MG63 (cell line): ENCODE data around the gene TJP2. TPM values are rescaled to one million over a fixed set of nuclear protein-coding genes. Genes with fewer than 3 reads are reported as not detected.

ENCODE experiments used
- DNase-seq: peaks from one replicate; pipeline ENCODE4 v3.0.0-alpha.2; 2020
- H3K27me3 ChIP-seq: fragments of 250-450 bp; sonication (Bioruptor Pico); 2 replicates; pipeline ENCODE4 v1.5.1; 2020; ENCODE audit warnings: mild to moderate bottlenecking, moderate library complexity
- H3K36me3 ChIP-seq: fragments of 250-450 bp; sonication (Bioruptor Pico); 2 replicates; pipeline ENCODE4 v1.5.1; 2020; ENCODE audit warnings: mild to moderate bottlenecking, moderate library complexity
- H3K4me3 ChIP-seq: fragments of 250-450 bp; sonication (Bioruptor Pico); 2 replicates; pipeline ENCODE4 v1.5.1; 2020; ENCODE audit warnings: mild to moderate bottlenecking, moderate library complexity
- H3K9me3 ChIP-seq: fragments of 250-450 bp; sonication (Bioruptor Pico); 2 replicates; pipeline ENCODE4 v1.5.1; 2020; ENCODE audit warnings: mild to moderate bottlenecking, moderate library complexity
- total RNA-seq: library from RNA; depleted of rRNA; stranded (reverse); fragments of >200 nt; shearing (Covaris generic); gene quantifications from 2 replicates; pipeline ENCODE4 v1.2.3, GENCODE V29; 2014; ENCODE audit warnings: low replicate concordance

The TJP2 gene
- total RNA-seq, 1 experiment from 2014 or later, result 10.1 TPM

DNA sequence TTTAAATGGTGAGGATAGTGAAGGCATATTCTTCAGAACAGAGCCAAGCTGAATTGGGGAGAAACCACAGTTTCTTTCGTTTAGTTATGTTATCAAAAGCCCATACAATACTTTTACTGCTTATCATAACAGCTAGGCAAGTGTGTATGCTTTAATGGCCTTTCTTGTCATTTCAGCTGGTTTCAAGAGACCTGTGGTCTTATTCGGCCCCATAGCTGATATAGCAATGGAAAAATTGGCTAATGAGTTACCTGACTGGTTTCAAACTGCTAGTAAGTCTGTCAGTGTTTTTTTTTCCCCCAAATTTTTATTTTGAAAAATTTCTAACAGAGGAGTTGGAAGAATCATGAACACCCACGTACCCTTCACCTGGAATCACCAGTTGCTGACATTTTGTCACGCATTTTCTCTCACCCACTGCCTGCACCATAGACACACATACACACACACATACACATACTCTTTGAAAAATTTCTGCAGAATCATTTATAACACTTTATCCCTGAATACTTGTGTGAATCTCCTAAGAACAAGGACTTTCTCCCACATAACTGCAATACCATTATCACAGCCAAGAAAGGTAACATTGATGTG lies 63.7 kb downstream of the TJP2 start:
- no peaks in the 10 kb centered on the region for H3K9me3 ChIP-seq
- no peak for DNase-seq
- no peak overlapping the region for H3K4me3 ChIP-seq
- H3K36me3 ChIP-seq, result no peaks in the 10 kb centered on the region
- no peaks in the 10 kb centered on the region for H3K27me3 ChIP-seq

DNA sequence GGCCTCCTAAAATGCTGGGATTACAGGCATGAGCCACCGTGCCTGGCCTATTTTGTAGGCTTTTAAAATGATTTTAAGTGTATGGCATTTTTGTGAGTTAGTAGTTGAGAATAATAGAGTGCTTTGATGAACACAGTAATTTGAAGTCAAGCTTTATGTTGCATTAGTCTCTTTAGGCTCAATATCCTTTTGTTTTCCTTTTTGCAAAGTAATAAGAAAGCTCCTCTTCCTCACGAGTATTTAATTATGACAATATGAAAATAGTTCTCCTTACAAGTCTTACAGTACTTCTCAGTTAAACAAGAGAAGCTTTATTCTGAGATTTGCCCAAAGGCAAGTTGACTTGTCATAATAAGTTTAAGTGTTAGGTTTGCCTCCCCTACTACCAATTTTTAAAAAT lies 69.0 kb downstream of the TJP2 start:
- Histone ChIP-seq H3K36me3 (no peaks in the 10 kb centered on the region), H3K9me3 (no peaks in the 10 kb centered on the region), H3K4me3 (no peak overlapping the region), H3K27me3 (no peaks in the 10 kb centered on the region)
- no peak for DNase-seq

DNA sequence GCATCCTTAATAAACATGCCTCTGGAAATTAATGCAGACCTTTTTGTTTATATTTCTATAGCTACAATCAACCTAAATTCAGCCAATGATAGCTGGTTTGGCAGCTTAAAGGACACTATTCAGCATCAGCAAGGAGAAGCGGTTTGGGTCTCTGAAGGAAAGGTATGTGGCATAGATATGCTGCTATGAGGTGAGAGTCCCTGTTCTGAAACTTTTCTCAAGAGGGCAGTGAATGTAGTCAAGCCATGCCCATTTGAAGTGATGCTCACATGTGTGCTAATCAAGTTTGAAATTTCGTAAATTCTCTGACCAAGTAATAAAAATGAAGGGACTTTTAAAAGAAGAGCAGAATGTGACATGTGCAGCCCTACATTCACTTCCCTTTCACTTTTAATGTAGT lies 72.6 kb downstream of the TJP2 start:
- Histone ChIP-seq H3K27me3 (no peaks in the 10 kb centered on the region), H3K4me3 (no peak overlapping the region), H3K36me3 (no peaks in the 10 kb centered on the region), H3K9me3 (no peaks in the 10 kb centered on the region)
- no peak for DNase-seq

DNA sequence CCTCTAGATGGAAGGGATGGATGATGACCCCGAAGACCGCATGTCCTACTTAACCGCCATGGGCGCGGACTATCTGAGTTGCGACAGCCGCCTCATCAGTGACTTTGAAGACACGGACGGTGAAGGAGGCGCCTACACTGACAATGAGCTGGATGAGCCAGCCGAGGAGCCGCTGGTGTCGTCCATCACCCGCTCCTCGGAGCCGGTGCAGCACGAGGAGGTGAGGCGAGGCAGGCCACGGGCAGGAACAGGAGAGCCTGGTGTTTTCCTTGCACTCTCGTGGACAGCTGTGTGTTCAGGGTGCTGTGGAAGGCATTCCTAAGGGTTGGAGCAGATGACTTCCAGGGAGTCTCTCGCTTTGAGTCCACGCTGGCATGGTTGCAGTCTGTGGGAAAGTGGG lies 73.9 kb downstream of the TJP2 start:
- no peaks in the 10 kb centered on the region for H3K27me3 ChIP-seq
- H3K9me3 ChIP-seq, result no peaks in the 10 kb centered on the region
- DNase-seq, result no peak
- no peak overlapping the region for H3K4me3 ChIP-seq
- no peaks in the 10 kb centered on the region for H3K36me3 ChIP-seq

DNA sequence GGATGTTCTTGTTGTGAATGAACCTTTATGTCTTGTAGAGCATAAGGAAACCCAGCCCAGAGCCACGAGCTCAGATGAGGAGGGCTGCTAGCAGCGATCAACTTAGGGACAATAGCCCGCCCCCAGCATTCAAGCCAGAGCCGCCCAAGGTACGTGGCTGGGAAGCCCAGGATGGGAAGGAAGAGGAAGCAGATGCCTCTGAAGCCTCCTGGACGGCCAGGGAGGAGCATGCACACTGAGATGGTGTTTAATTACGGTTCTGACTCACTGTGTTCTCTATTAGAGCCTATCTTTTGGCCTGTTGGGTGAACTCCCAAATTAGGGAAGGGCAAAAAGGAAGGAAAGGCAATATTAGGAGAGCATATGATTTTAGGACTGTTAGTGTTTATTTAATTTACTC lies 75.3 kb downstream of the TJP2 start:
- Histone ChIP-seq H3K4me3 (no peak overlapping the region), H3K9me3 (no peaks in the 10 kb centered on the region), H3K27me3 (no peaks in the 10 kb centered on the region), H3K36me3 (no peaks in the 10 kb centered on the region)
- DNase-seq, result no peak

DNA sequence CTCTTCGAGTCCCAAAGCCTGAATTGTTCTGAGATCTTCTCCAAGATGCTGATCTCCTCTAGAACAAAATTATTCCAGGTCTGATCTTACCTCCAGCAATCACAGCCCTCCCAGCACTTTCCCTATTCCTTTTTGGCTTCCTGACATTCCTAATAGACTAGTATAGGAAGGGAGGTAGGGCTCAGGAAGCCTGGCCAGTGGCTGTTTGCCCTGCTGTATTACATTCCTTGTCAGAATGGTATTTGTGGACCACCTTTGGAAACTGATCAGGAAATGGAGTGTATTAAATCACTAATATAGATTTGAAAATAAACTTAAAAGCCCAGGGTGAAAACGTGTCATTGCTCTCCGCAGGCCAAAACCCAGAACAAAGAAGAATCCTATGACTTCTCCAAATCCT lies 76.6 kb downstream of the TJP2 start:
- Histone ChIP-seq H3K27me3 (no peaks in the 10 kb centered on the region), H3K9me3 (no peaks in the 10 kb centered on the region), H3K36me3 (no peaks in the 10 kb centered on the region), H3K4me3 (no peak overlapping the region)
- no peak for DNase-seq

DNA sequence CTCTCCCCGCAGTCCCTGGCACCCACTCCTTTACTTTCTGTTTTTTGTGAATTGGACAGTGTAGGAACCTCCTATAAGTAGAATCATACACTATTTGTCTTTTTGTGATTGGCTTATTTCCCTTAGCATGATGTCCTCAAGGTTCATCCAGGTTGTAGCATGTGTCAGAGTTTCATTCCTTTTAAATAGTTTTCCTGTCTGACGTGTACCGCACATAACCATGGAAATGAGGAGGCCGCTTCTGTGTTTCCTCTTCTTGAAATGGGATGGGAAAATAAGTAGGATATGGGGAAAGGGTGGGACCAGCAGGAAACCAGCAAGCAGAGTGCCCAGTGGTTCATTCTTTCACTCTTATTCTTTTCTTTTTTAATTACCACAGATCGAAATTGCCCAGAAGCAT lies 78.4 kb downstream of the TJP2 start:
- no peak for DNase-seq
- Histone ChIP-seq H3K4me3 (no peak overlapping the region), H3K27me3 (no peaks in the 10 kb centered on the region), H3K9me3 (no peaks in the 10 kb centered on the region), H3K36me3 (no peaks in the 10 kb centered on the region)

DNA sequence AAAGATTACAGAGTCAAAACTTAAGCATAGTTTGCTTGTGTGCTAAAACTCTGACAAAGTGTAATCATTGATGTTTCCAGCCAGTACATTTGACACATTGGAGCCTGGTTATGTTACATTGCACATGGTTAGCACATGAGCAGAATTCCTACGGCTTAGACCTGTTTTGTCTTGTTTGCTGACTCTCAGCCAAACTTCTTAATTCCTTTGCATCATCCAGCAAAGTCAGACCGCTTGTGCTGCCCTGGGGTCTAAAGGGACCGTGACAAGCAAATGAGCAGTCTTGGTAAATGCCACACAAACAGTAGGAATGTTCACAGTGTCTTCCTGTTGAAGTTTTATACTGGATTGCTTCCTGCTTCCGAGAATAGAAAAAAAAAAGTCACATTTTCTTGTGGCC lies 79.0 kb downstream of the TJP2 start:
- Histone ChIP-seq H3K4me3 (no peak overlapping the region), H3K27me3 (no peaks in the 10 kb centered on the region), H3K9me3 (no peaks in the 10 kb centered on the region), H3K36me3 (no peaks in the 10 kb centered on the region)
- DNase-seq, result no peak

DNA sequence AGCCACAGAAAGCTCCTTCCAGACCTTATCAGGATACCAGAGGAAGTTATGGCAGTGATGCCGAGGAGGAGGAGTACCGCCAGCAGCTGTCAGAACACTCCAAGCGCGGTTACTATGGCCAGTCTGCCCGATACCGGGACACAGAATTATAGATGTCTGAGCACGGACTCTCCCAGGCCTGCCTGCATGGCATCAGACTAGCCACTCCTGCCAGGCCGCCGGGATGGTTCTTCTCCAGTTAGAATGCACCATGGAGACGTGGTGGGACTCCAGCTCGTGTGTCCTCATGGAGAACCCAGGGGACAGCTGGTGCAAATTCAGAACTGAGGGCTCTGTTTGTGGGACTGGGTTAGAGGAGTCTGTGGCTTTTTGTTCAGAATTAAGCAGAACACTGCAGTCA lies 80.1 kb downstream of the TJP2 start:
- Histone ChIP-seq H3K36me3 (no peaks in the 10 kb centered on the region), H3K27me3 (no peaks in the 10 kb centered on the region), H3K4me3 (no peak overlapping the region), H3K9me3 (no peaks in the 10 kb centered on the region)
- no peak for DNase-seq

DNA sequence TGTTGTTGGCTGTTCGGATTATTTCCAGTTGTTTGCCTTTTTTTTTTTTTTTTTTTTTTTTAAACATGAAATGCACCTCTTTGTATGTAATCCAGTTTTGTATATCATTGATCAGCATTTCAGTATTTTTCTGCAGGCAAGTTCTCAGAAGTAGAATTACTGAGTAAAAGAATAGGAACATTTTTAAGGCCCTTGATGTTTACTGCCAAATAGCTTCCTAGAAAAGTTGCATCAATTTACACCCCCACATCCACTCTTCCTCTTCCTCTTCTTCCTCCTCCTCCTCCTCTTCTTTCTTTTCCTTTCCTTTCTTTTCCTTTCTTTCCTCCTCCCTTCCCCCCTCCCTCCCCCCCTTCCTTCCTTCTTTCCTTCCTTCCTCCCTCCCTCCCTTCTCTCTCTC lies 81.5 kb downstream of the TJP2 start:
- no peak overlapping the region for H3K4me3 ChIP-seq
- H3K36me3 ChIP-seq, result no peaks in the 10 kb centered on the region
- H3K27me3 ChIP-seq, result no peaks in the 10 kb centered on the region
- no peaks in the 10 kb centered on the region for H3K9me3 ChIP-seq
- DNase-seq, result no peak

DNA sequence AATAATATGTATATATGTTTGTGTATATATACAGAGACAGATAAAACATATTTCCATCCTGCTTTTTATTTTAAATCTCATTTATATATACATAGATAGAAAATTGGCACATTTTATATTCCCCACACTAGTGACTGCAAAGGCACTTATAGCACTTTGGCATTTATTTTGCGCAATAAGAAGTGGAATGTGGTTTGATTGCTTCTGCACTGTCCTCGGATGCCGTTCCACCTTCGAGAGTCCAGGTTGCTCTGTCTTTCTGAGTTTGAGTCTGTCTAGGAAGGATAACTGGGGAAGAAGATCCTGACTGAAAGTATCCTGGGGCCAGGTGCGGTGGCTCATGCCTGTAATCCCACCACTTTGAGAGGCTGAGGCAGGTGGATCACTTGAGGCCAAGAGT lies 84.5 kb downstream of the TJP2 start:
- no peaks in the 10 kb centered on the region for H3K36me3 ChIP-seq
- DNase-seq, result no peak
- no peaks in the 10 kb centered on the region for H3K9me3 ChIP-seq
- no peak overlapping the region for H3K4me3 ChIP-seq
- H3K27me3 ChIP-seq, result no peaks in the 10 kb centered on the region

DNA sequence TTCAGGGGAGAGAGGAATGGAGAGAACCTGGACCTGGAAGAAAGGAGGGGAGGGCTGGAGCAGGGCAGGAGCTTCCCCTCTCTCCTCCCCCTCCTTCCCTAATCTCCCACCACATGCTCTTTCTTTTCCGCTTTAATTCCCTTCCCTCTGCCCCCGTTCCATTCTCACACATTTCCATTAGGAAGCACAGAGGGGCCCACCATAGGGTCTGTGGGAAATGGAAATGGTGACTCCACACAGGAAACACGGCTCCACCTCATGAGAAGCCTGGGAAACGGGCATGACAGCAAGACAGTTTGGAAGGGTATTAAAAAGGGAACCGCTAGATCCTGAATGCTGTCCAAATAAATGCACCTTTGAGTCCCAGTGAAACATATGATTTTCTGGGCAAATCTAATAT lies 86.1 kb downstream of the TJP2 start:
- H3K36me3 ChIP-seq, result no peaks in the 10 kb centered on the region
- no peak overlapping the region for H3K4me3 ChIP-seq
- no peaks in the 10 kb centered on the region for H3K27me3 ChIP-seq
- no peaks in the 10 kb centered on the region for H3K9me3 ChIP-seq
- no peak for DNase-seq

DNA sequence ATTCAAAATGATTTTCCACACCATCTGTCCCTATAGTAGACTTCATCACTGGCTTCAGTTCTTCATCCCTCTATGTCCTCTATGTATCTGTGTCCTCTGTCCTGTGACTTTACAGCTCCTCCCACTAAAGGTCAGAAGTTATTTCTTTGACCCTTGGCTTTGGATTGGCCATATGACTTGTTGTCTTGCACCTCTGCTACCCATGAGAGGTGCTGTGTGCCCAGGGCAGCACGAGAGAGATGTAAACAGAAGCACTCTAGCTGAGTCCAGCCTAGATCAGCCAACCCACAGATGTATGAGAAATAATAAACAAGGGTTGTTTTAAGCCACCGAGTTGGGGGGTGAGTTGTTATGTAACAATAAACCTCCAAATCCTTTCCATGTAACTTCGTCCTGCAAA lies 87.6 kb downstream of the TJP2 start:
- no peak overlapping the region for H3K4me3 ChIP-seq
- H3K36me3 ChIP-seq, result no peaks in the 10 kb centered on the region
- DNase-seq, result no peak
- H3K9me3 ChIP-seq, result no peaks in the 10 kb centered on the region
- H3K27me3 ChIP-seq, result no peaks in the 10 kb centered on the region

DNA sequence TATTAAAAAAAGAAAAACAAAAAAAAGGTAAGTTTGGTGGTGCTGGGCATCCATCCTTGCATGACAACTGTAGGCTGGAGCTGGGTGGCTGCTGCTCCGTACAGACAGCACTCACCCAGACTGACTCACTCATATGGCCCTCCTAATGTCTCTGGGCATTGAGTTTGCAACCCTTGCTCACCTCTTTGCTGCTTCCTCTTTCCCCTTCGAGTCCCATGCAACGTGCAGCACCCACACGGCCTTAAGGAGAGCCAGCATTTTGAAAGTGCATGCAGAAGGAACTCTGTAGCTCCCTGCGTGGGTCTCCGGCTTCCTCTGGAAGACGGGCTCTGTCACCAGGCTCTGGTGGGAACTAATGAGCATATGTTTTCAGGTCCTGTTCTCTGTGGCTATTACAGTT lies 90.4 kb downstream of the TJP2 start:
- Histone ChIP-seq H3K9me3 (no peaks in the 10 kb centered on the region), H3K27me3 (no peaks in the 10 kb centered on the region), H3K4me3 (no peak overlapping the region), H3K36me3 (no peaks in the 10 kb centered on the region)
- no peak for DNase-seq

DNA sequence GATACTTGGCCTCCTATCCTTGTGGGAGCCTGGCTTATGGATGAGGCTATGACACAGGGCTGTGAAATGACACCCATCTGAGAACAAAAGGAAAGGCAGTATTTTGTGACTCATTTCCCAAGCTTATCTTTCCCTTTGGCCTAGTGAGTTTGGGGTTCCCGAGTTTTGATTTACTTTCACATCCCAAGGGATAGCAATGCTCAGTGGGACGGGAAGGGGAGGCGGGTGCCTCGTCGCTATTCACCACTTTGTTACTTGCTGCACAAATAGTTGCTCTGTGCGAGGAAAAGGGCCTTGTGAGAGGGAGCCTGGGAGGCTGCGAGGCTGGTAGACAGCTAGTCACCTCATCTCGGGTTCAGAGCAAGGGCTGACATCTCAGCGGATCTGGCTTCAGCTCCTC lies 91.8 kb downstream of the TJP2 start:
- Histone ChIP-seq H3K36me3 (no peaks in the 10 kb centered on the region), H3K4me3 (no peak overlapping the region), H3K27me3 (no peaks in the 10 kb centered on the region), H3K9me3 (no peaks in the 10 kb centered on the region)
- no peak for DNase-seq

DNA sequence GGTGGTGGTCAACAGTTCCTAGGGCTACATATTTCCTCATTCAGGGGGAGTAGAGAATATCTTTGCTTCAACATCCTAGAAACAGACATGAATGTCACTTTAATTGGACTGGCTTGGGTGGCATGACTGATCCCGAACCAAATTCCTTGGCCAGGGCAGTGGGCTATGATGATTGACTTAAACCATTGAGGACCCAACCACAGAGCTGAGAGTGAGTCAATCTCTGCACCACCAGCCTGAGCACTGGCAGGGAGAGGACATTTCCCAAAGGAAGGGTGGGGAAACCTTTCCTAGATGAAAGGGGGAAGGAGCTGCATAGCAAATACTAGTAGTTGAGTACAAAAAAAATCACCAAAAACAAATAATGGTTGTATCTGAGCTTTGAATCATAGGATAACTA lies 98.1 kb downstream of the TJP2 start:
- H3K4me3 ChIP-seq, result no peak overlapping the region
- no peak for DNase-seq
- H3K36me3 ChIP-seq, result no peaks in the 10 kb centered on the region
- H3K27me3 ChIP-seq, result no peaks in the 10 kb centered on the region
- no peaks in the 10 kb centered on the region for H3K9me3 ChIP-seq

DNA sequence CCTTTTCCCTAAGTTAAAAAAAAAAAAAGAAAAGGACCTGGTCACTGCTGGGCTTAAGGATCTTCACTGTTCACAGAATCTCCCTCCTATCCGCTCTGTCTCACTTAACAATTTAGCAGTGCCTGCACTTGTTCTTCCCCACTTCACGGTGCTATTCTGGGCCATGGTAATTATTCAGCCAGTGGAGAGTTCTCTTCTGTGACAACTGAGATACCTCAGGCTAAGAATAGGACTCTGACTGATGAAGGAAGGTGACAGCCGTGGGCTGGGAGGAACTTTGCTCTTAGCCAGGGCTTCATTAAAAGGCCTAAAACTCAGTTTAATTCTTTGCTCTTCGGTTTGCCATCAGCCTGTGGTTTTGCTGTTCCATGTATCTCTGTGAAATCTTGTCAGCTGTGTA lies 99.1 kb downstream of the TJP2 start:
- Histone ChIP-seq H3K9me3 (no peaks in the 10 kb centered on the region), H3K4me3 (no peak overlapping the region), H3K27me3 (no peaks in the 10 kb centered on the region), H3K36me3 (no peaks in the 10 kb centered on the region)
- DNase-seq, result no peak

DNA sequence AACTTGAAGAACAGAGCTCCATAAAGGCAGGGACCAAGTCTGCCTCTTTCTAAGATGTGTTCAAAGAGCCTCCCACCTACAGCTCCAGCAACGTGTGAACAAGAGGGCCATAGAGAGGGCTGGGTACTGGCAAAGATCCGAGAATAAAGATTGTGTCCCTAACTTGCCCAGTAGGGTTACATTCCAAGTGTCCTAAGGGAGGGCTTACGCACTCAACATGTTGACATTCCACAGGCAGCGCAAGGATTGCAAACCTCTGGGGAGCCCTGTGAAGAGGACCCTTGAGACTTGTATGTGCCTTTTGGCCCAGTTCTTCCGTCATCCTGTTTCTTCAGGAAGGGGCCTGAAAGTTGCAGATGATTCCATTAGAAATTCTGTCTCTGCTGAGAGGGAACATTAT lies 102.7 kb downstream of the TJP2 start:
- H3K4me3 ChIP-seq, result no peak overlapping the region
- DNase-seq, result no peak

DNA sequence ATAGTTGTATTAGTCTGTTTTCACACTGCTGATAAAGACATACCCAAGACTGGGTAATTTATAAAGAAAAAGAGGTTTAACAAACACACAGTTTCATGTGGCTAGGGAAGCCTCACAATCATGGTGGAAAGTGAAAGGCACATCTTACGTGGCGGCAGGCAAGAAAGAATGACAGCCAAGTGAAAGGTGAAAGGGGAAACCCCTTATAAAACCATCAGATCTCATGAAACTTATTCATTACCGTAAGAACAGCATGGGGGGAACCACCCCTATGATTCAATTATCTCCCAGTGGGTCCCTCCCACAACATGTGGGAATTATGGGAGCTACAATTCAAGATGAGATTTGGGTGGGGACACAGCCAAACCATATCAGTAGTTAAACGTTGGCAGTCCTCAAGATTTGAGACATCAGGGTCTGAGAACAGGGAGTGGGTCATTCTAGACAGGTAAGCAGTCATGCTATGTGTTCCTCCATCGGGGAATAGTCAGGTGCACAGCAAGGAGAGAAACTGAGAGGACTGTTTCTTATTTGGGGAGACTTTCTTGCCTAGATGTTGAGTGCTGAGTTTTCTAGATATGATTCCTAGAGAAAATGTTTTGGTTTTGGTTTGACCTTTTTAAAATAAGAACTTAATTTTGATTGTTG lies 105.1 kb downstream of the TJP2 start:
- no peak for DNase-seq
- Histone ChIP-seq H3K9me3 (no peaks in the 10 kb centered on the region), H3K36me3 (no peaks in the 10 kb centered on the region), H3K4me3 (no peak overlapping the region), H3K27me3 (no peaks in the 10 kb centered on the region)

More for the DNA sequence above, 102.7 kb downstream of the TJP2 start:
- Histone ChIP-seq H3K36me3 (no peaks in the 10 kb centered on the region), H3K27me3 (no peaks in the 10 kb centered on the region), H3K9me3 (no peaks in the 10 kb centered on the region)
